ENCODE results near the gene HECW1.

DNA sequence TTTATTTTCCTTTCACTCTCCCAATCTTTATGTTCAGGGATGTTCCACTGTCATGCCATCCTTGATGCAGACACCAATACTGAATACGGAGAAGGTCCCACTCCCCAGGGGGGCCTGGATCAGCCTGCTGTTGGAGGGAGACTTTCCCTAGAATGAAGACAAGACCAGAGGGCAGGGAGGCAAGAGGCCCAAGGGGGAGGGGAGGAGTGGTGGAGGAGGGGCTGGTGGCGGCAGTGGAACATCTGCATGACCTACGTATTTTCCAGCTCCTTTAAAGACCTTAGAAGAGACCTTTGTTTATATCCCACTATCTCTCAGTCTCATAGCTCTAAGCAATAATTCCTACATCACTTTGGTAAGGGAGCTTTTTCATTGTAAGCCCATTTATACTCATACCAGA, 183.0 kb downstream of the HECW1 start:
- TF ChIP-seq, protein P1, sequence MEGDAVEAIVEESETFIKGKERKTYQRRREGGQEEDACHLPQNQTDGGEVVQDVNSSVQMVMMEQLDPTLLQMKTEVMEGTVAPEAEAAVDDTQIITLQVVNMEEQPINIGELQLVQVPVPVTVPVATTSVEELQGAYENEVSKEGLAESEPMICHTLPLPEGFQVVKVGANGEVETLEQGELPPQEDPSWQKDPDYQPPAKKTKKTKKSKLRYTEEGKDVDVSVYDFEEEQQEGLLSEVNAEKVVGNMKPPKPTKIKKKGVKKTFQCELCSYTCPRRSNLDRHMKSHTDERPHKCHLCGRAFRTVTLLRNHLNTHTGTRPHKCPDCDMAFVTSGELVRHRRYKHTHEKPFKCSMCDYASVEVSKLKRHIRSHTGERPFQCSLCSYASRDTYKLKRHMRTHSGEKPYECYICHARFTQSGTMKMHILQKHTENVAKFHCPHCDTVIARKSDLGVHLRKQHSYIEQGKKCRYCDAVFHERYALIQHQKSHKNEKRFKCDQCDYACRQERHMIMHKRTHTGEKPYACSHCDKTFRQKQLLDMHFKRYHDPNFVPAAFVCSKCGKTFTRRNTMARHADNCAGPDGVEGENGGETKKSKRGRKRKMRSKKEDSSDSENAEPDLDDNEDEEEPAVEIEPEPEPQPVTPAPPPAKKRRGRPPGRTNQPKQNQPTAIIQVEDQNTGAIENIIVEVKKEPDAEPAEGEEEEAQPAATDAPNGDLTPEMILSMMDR (IDR thresholded peaks at IDR 0.05; ENCODE audit: low read depth, low read length, missing input control), result no peak
- TF ChIP-seq HNF4G (IDR thresholded peaks at IDR 0.05), result no peak
- TF ChIP-seq GABPA (IDR thresholded peaks at IDR 0.05 in 1 of 2, conservative IDR thresholded peaks at IDR 0.05 in 1 of 2), result no peak
- TF ChIP-seq TAF1 (conservative IDR thresholded peaks at IDR 0.05), result no peak
- TF ChIP-seq JUND (IDR thresholded peaks at IDR 0.05), result no peak
- no peak for TF ChIP-seq YY1 (IDR thresholded peaks at IDR 0.05)
- no peak for TF ChIP-seq RAD21 (IDR thresholded peaks at IDR 0.05)
- TF ChIP-seq RXRA (IDR thresholded peaks at IDR 0.05), result no peak
- TF ChIP-seq EGR1 (IDR thresholded peaks at IDR 0.05; ENCODE audit: low read depth in 2 of 2), result no peak
